Right lobe of liver (tissue), 4 donors: ENCODE data around the gene EXD3.

Experiments used
- CTCF ChIP-seq, 4 donors: fragments of 200-600 bp in 3 of 4; fragments of 450-650 bp in 1 of 4; IDR thresholded peaks; one replicate each; pipeline versions ENCODE4 v1.5.1 to v1.8.0; 2016 to 2022; ENCODE audit warnings: antibody characterized with exemption in 4 of 4, mild to moderate bottlenecking in 2 of 4
- POLR2A ChIP-seq: fragments of 450-650 bp; IDR thresholded peaks from one replicate; pipeline ENCODE4 v1.6.1; 2017; ENCODE audit warnings: antibody characterized with exemption, mild to moderate bottlenecking
- donor health status: DM: no; HTN: no; CAD: no.
- donor health status: DM: no; HTN: no; CAD: no.
- donor health status: DM: no; HTN: yes; CAD: no.

- TF ChIP-seq CTCF (IDR thresholded peaks at IDR 0.05) (no peak), POLR2A (no peak)
These were observed 56.5 kb downstream of the EXD3 start for GRCh38 chr9:137366445-137366810.
